GM18498 (cell line): ENCODE data around the gene CEMIP.

Experiments
- ATAC-seq: cut with Tn5 transposase; IDR thresholded peaks from one replicate; pipeline ENCODE4 v1.9.1; 2021; ENCODE audit warnings: mild to moderate bottlenecking, moderate library complexity; ENCODE audit not compliant: unreplicated experiment

Gene CEMIP

GRCh38 chr15:80820092-80820491, 40.9 kb downstream of the CEMIP start:
- ATAC-seq = no peak

GRCh38 chr15:80822256-80822655, 43.1 kb downstream of the CEMIP start:
- no peak for ATAC-seq

- no peak for ATAC-seq
Observed at GRCh38 chr15:80822676-80823075, 43.5 kb downstream of the CEMIP start.

GRCh38 chr15:80823120-80823519, 44.0 kb downstream of the CEMIP start:
- no peak for ATAC-seq

GRCh38 chr15:80823995-80824394, 44.8 kb downstream of the CEMIP start:
- no peak for ATAC-seq

- ATAC-seq = no peak
Observed at GRCh38 chr15:80825361-80826030, 46.3 kb downstream of the CEMIP start.

- no peak for ATAC-seq
Observed at GRCh38 chr15:80828796-80829195, 49.6 kb downstream of the CEMIP start.

GRCh38 chr15:80830677-80831076, 51.5 kb downstream of the CEMIP start:
- no peak for ATAC-seq

GRCh38 chr15:80831192-80831591, 52.0 kb downstream of the CEMIP start:
- no peak for ATAC-seq

GRCh38 chr15:80831606-80832224, 52.5 kb downstream of the CEMIP start:
- ATAC-seq = no peak

- ATAC-seq = no peak
Observed at GRCh38 chr15:80832686-80833085, 53.5 kb downstream of the CEMIP start.

- no peak for ATAC-seq
Observed at GRCh38 chr15:80834402-80834801, 55.2 kb downstream of the CEMIP start.

- no peak for ATAC-seq
Observed at GRCh38 chr15:80834906-80835305, 55.7 kb downstream of the CEMIP start.

GRCh38 chr15:80835336-80835735, 56.2 kb downstream of the CEMIP start:
- ATAC-seq = no peak

- no peak for ATAC-seq
Observed at GRCh38 chr15:80836223-80836622, 57.1 kb downstream of the CEMIP start.

GRCh38 chr15:80837006-80837405, 57.8 kb downstream of the CEMIP start:
- ATAC-seq = no peak

- ATAC-seq = no peak
Observed at GRCh38 chr15:80838012-80838411, 58.8 kb downstream of the CEMIP start.

GRCh38 chr15:80838666-80839065, 59.5 kb downstream of the CEMIP start:
- no peak for ATAC-seq

GRCh38 chr15:80839764-80840130, 60.6 kb downstream of the CEMIP start:
- ATAC-seq = no peak

- ATAC-seq = no peak
Observed at GRCh38 chr15:80840182-80841130, 61.3 kb downstream of the CEMIP start.

- no peak for ATAC-seq
Observed at GRCh38 chr15:80841541-80841940, 62.4 kb downstream of the CEMIP start.
